GM12875 (cell line): Measurements from ENCODE around the gene RALY.

Source experiments
- H3K4me3 ChIP-seq: one replicate; pipeline ENCODE4 v1.5.1; 2011; ENCODE audit warnings: low read depth, low read length, control low read depth
- TF ChIP-seq, protein P1 (sequence below): IDR thresholded peaks from 2 replicates; pipeline ENCODE4 v1.5.1; 2011; ENCODE audit warnings: low read depth, mild to moderate bottlenecking, control low read depth, inconsistent platforms, low read length, moderate library complexity, borderline replicate concordance; ENCODE audit not compliant: insufficient read depth

The RALY gene

DNA sequence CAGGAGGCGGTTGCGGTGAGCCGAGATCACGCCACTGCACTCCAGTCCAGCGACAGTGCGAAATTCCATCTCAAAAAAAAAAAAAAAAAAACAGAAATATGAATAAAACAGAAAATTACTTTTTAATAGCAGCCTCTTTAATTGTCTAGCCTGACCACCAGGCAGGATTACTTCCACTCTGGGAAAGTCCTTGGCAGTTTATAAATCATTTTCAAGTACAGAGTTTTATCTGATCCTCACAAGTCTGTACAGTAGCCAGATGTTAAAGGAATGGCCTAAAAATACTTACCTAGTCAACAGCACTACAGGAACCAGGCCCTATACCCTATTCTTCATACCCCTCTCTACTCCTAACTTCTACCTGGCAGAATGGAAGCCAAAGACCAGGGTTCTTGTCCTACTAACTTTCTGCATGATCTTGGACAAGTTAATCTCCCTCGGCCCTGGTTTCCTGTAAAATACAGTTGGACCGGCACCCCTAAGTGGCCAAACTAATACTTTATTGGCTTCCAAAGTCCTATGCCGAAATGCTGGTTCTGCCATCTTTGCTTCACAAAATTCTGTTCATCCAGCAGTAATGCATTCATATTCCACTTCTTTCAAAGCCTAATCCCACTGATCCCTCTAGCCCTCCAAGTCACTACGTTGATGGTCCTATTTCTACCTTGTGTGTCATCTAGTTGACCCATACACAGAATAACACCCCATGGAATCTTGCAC is 116.5 kb downstream of the RALY start:
- H3K4me3 ChIP-seq: no peak overlapping the region
- TF ChIP-seq, protein P1, sequence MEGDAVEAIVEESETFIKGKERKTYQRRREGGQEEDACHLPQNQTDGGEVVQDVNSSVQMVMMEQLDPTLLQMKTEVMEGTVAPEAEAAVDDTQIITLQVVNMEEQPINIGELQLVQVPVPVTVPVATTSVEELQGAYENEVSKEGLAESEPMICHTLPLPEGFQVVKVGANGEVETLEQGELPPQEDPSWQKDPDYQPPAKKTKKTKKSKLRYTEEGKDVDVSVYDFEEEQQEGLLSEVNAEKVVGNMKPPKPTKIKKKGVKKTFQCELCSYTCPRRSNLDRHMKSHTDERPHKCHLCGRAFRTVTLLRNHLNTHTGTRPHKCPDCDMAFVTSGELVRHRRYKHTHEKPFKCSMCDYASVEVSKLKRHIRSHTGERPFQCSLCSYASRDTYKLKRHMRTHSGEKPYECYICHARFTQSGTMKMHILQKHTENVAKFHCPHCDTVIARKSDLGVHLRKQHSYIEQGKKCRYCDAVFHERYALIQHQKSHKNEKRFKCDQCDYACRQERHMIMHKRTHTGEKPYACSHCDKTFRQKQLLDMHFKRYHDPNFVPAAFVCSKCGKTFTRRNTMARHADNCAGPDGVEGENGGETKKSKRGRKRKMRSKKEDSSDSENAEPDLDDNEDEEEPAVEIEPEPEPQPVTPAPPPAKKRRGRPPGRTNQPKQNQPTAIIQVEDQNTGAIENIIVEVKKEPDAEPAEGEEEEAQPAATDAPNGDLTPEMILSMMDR: no peak

DNA sequence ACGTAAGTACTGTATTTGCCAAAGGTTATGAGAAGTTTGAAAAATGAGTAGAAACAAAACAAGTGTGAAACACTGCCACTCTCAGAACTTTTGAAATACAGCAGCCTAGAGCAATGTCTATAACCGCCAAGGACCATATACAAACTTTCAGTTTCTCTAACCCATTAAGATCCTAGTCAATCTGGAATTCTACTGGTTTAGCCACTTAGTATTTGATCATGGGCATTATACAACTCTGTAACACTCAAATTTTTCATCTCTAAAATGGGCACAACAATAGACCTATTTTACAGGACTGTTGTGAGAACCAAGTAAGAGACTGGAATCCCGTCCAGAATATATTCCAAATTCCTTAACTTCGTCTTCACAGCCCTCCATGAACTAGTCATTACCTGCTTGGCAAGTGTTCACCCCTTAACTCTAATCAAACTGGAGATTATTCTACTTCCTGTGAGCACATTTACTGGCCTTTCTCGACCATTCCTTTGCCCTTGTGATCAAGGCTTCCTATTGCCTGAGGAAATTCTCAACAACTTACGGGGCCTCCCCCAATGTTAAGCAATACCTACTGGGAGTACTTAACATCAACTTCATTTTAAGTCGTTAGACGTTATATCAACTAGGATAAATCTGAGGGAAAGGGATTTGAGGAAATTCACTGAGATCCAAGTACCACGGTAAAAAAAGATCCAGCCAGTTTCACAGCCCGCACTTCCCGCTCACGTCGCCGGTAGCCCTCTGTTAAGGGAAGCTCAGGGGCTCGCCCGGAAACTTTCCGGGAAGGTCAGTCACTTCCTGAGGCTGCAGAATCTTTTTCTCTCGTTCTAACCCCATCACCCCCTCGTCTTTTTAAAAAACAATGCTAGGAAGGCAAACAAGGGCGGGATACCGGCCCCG is 117.3 kb downstream of the RALY start:
- H3K4me3 ChIP-seq: peak overlapping the region; percentile 84
- TF ChIP-seq, protein P1: no peak

DNA sequence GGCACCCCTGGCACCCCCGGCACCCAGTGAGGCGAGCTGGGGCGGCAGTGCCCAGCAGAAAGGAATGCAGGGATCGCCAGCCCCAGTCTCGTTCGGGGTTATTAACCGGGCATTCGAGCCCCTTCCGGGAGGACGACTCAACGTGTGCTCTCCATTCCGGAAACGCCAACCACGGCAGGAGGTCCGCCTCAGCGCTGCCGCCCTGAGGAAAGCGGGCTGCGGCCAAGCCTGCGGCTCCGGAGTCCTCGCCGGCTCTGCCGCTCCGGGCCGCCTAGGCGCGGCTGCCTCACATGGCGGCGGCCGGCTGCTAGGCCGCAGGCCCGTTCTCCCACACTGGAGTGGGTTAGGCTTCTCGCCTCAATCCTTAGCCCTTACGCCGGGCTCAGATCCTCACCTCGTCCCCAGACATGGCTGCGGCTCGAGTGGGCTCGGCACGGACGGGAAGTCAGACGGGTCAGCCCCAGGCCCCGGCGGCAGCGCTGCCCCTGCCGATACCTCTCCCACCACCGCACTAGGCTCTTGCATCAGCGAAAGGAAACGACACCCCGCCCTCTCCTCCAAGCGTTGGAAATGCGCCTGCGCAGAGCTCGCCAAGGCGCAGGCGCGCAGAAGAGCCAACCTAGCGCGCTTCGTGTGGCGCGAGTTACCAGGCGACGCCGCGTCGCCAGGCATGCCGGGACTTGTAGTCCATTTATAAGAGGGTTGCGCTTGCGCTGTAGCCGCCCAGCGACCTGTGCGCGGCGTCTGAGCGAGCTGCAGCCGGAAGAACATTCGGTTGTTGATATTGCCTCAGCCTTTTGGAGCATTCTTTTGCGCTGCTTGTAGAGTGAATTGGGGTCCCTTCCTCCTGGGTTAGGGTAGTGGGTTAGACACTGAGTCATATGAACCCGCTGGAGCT is 118.2 kb downstream of the RALY start, which contains the start of gene EIF2S2:
Gene EIF2S2 (minus strand): TSS at position 542 of the 898 bp plus-strand sequence. CDS start 133 bp downstream, at position 409.
- TF ChIP-seq, protein P1: no peak
- peak within 1 kb of the TSS; percentile 84 for H3K4me3 ChIP-seq

DNA sequence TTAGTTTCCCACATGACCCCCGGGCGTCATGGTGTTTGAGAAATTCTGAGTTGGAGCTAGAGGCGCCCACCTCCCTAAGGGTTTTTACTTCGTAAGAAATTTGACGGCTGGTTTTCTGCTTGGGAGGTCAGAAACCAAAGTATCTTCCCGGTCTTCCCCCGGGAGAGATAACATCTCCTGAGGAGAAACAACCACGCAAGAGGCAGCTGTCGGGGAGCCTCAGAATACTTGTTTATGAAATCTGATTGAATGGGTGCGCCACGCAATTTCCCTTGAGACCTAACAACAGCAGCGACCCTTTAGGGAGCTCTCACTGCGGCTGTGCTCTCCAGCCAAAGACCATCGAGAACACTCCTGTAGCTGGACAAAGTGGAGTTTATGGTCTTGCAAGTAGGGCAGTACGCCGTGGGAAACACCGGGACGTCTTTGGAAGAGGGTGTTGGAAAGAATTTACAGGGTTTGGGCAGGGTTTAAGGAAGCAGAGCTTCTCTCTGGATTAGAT is 118.9 kb downstream of the RALY start:
- peak overlapping the region; percentile 84 for H3K4me3 ChIP-seq
- TF ChIP-seq, protein P1: no peak

DNA sequence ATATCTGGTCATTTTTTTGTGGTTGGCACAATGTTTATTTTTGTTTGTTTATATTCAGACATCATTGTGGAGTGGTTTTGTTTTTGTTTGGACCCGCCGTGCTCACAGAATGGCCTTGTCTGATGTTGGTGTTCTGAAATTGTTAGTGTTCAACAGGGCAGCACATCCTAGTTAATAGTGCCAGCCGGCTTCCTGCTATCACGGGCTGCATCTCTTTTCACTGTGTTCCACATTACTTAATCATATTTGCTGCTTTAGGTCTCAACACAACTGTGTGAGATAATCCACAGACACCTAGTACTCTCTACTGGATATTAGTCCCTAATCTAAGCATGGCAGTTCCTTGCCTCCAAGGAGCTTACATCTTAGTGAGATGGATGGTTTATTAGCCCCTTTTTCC is 121.1 kb downstream of the RALY start:
- TF ChIP-seq, protein P1: no peak
- H3K4me3 ChIP-seq: no peak overlapping the region

DNA sequence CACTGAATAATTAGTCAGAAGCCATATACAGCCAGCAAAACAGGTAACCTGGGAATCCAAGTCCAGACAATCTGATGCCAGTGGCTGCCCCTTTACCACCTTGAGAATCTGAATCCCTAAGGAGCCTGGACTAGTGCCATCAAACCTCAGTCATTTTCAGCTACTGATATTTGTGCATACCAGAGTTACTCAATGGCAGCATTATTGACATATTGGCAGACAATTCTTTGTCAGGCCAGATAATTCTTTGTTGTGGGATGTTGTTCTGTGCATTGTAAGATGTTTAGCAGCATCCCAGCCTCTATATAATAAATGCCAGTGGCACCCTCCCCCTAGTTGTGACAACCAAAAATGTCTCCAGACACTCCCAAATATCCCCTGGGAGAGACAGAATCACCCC is 121.5 kb downstream of the RALY start:
- no peak overlapping the region for H3K4me3 ChIP-seq
- TF ChIP-seq, protein P1: no peak
